GM18517 (cell line): ENCODE results near the gene PSMB10.
A peak's percentile ranks its signal among the peaks of the same experiment; 100 is the strongest.
"Not testable (repeated sequence)": the region's sequence is repeated elsewhere in the genome, so short reads cannot be mapped to it uniquely, and the experiment has no call there.

Experiments
- ATAC-seq: cut with Tn5 transposase; IDR thresholded peaks from one replicate; pipeline ENCODE4 v1.9.1; 2021; ENCODE audit warnings: mild to moderate bottlenecking, moderate library complexity; ENCODE audit not compliant: unreplicated experiment

PSMB10 gene

DNA sequence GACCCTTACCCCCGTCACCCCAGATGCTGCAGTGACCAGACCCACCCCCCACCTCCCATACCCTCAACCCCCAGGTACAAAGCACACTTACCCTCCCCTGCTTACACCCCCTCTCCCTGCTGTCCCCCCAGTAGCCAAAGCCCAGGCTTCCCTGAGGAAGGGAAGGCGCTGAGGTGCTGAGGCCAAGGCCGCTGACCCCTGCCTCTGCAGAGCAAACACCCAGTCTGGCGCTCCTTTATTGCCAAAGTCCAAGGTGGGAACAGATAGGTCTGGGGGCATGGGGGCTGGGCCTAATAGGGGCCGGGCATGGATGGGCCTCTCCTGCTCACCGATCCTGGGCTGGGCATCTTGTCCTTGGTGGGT, 6.6 kb upstream of the PSMB10 start:
- ATAC-seq: no peak

DNA sequence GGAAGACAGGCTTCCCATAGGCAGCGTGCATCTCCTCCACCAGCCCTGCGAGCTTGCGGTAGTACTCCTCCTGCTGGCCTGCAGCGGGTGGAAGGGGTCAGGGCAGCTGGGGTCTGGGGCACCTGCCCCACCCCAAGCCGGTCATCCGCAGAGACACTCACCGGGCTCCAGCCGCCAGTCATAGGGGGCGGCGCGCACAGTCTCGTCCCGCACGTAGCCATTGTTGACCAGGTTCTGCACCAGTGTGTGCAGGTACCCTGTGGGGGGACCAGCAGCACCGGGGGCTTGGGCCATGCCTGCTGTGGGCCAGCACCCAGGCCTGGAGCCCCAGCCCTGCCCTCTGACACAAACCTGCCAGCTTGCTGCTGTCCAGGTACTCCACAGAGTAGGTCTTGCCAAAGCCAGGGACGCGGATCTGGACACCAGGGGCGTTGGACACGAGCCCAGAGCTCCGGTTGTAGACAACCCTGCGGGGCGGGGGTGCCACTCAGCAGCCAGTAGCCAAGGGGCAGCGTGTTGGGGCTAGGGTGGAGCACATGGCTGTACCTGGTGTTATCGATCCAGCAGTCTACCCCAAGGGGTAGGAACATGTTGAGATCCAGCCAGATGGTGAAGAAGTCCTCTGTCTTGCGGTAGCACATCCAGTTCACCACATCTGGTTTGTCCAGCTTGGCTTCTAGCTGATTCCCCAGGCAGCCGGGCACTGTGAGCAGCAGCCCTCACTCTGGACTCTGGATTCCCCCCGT, 6.0 kb upstream of the PSMB10 start:
- ATAC-seq: no peak

DNA sequence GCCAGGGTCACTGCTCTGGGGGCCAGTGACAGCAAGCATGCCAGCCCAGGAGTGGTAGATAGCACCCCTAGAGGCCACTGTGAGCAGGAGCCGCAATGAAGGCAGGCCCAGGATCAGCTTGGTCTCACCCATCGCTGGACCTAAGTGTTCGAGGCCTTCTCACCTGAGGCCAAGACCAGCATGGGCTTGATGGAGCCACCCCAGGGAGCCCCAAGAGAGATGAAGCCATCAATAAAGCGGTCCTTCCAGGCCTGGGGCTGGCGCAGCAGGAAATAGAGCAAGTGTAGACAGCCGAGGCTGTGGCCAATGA, 5.5 kb upstream of the PSMB10 start:
- no peak for ATAC-seq

DNA sequence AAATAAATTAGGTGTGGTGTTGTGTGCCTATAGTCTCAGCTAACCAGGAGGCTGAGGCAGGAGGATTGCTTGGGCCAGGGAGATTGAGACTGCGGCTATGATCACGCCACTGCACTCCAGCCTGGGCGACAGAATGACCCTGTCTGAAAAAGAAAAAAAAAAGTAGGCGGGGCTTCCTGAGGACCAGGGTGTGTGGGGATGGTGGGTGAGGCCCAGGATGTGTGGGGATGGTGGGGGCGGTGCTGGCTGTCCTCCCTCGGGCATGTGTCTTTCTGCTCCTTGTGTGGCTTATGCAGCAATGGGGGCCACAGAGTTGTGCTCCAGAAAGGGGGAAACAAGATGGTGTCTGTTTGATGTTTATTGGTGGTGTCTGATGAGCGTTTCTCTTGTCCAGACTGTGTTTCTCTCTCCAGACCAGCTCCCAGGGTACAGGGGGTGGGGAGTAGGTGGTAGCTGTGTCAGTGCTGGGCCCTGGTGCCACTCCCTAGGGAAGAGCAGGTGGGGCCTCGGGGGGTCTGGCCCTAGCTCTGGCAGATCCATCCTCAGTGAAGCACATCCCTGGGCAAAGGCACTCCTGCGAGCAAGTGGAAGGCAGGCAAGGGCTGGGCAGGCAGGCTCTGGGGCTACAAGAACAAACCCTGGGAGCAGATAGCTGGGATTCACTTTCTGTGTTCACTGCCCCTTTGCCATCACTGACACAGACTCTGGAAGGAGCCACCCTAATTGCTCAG, 5.0 kb upstream of the PSMB10 start:
- no peak for ATAC-seq

DNA sequence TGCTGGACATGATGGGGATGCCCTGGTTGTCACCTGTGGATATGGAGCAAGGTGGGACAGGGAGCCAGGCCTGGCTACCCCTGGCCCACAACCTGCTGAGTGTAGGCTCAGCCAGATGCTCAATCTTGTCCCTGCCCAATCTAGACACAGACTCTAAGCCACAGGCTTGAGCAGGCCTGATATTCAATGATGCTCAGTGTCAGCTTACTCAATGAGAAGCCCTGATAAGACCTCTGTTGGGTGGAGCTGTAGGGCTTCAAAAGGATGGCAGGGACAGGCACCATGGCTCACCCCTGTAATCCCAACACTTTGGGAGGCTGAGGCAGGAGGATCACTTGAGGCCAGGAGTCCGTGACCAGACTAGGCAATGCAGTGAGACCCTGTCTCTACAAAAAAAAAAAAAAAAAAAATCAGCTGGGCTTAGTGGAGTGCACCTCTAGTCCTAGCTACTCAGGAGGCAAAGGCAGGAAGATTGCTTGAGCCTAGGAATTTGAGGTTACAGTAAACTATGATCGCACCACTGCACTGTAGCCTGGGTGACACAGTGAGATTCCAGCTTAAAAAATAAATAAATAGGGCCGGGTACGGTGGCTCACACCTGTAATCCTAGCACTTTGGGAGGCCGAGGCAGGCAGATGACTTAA, 3.9 kb upstream of the PSMB10 start:
- no peak for ATAC-seq

DNA sequence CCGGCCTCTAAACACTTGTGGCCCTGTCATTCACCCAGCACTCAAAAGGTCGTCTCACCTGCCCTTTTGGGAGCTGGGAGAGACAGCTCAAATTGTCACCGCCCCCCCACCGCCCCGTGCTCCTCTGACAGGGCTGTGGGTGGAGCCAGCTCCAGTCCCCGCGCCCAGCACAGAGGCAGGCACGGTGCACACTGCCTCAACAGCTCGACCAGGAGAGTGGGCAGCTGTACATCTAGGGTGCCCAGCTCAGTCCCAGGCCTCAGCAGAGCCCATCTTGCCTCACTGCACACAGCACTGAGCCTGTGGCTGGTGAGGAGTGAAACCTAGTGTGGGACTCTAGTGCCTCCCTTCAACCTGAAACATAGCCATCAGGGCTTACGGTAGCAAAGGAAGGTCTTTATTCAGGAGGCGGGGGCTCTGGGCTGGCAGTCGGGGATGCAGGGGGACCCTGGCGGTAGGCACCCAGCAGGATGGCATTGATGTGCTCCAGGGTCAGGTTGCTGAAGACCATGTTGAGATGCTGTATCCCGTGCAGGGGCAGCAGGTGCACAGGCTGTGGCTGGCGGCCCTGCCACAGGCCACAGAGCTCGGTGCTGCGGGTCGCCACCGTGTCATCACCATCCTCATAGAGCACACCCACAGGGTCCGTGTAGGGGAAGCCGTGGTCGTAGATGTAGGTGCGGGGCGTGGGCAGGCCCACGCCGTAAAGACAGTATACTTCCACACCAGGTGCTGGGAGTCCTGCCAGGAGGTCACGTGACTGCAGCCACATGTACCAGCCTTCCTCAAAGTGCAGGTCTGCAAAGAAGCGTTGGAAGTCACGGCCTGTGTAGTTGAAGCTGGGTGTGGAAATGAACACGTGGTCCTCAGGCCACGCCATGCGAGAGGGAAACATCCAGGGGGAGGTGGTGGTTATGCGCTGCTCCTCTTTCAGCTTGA, 3.1 kb upstream of the PSMB10 start:
- no peak for ATAC-seq

DNA sequence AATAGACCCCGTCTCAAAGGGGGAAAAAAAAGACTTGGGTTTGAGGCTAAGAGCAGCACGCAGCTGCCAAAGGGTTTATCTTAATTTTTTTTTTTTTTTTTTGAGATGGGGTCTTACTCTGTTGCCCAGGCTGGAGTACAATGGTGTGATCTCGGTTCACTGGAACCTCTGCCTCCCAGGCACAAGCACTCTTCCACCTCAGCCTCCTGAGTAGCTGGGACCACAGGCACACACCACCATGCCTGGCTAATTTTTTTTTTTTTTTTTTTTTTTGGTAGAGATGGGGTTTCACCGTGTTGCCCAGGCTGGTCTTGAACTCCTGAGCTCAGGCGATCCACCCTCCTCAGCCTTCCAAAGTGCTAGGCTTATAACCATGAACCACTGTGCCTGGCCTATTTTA, 1.1 kb upstream of the PSMB10 start:
- not testable (repeated sequence) for ATAC-seq

DNA sequence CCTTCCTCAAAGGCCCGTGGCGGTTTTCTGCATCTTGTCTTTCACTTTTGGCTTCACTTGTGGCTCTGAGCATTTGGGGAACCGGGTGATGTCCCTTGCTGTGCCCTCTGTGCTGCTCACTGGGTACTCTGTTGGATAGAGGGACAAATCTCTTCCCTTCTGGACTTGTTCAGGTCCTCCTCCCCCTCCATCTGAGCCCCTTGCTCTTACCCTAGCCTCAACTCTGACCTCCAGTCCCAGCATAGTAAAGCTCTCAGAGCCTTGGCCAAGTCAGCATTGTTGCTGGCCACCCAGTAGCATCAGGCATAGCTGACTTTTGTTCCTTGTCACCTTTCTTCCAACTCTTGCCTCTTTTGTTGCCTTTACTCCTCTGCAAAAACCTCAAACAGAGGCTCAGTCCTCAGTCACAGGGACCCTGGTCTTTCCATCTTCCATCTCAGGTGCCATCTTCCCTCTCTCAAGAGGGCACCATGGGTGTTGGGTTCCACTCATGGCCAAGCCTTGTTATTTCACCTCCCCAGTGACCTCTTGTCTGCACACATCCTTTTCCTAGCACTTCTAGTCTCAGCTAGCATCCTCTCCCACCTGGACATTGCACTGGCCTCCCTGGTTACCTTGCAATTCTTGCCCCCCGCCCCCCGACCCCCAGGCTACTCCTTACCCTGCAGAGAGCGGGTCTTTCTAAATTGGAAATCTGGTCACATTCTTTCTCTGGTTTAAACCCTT, 393 bp upstream of the PSMB10 start:
- peak; percentile 69 for ATAC-seq

DNA sequence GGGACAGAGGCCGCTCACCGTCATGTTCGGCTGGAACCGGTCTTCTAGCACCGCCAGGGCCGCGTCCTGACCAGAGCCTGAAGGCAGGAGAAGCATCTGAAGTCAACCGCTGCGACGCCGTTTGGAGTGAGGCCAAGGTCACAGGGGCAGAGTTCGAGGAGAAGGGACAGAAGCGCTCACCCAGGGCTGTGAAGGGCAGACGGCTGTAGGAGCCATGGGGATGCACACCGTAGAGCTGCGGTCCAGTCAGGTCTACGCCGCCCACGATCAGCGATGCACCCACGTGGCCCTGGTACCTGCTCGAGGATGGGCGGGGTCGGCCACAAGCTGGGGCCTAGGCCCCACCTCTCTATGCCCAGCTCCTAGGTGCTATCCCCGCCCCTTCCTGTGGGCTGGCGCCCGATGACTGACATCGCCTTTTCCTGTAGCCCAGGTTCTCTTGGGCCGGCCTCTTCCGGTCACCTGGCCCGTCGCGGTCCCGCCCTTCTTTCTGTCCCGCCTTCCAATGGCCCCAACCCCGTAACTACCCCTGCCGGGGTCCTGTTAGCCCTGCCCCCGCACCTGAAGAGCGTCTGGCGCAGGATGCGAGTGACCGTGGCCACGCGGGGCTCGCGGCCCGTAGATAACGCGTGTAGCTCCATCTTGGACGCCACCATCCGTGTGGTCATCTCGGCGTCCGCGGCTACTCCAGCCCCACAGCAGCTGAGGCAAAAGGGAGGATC, 1.1 kb downstream of the PSMB10 start:
- ATAC-seq: peak; percentile 86

DNA sequence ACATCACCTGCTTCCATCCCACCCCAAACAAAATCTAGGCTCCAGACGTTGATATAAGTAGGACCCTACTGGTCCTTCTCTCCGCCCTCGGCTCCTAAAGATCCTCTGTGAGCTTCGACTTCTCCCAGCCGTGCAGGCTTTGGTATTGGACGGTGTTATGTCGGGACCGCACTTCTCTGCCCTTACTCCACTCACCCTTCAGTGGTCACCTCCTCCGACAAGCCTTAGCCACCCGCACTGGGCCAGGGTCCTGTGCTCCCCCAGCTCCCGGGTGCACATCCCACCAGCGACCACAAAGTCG, 1.6 kb downstream of the PSMB10 start:
- ATAC-seq: no peak

DNA sequence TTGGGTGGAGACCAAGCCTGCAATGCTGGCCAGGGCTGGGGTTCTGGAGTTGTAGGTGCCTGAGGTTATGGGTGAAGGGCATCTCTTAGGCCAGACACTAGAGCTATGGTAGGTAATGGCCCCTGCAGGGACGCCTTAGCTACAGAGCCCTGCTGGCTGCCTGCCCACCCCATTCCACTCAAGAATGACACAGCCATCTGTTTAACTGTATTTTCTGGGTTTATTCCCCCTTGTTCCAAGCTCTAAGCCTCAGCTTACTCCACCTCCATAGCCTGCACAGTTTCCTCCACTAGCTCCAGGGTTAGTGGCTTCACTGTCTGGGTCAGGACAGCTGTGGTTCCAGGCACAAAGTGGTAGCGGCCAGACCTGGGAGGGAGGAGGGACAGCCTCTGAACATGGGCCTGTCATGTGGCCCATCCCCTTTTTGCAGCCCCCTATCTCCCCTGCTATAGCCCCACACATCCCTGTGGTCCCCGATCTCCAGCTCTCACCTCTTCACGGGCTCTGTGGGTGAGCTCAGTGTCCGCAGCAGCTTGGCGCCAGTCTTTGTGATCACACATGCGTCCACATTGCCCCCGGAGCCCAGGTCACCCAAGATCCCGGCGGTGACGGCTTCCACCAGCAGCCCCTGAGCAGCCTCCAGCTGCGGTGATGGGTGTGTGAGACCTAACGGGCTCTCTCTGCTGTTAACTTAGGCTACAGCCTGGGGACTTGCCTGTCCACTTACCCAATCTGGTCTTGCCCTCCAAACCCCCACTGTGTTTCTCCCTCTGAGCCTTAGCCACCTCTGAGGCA, 2.1 kb downstream of the PSMB10 start:
- no peak for ATAC-seq

DNA sequence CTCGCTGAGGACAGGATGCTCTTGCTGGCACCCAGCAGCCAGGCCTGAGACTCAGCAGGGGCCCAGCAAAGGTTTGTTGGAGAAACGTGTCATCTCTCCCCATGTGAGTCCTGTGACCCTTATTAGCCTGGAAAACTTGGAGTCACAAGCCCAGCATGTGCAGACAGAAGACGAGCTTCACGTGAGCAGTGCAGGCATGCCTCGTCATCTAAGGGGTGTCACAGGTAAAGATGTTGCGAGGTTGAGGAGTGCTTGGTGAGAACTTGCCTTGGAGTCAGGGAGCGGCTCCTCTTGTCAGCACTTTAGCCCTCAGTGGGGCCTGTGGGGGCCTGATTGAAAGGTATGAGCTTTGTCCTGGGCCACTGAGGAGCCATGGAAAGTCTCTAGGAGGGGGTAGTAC, 2.8 kb downstream of the PSMB10 start:
- ATAC-seq: no peak

DNA sequence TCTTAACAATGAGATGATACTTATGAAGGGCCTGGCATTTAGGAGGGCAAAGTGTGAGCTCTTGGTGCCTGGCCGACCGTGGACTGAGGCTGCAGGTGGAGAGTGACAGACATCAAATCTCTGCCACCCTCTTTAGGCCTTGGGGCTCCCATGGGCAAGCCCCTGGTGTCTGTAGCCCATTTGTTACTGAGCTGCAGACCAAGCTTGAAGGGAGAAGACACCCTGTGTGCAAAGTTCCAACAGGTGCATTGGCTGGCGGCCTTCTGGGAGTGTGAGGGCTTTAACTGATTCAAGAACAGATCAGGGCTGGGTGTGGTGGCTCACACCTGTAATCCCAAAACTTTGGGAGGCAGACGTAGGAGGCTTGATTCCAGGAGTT, 4.2 kb downstream of the PSMB10 start:
- no peak for ATAC-seq

DNA sequence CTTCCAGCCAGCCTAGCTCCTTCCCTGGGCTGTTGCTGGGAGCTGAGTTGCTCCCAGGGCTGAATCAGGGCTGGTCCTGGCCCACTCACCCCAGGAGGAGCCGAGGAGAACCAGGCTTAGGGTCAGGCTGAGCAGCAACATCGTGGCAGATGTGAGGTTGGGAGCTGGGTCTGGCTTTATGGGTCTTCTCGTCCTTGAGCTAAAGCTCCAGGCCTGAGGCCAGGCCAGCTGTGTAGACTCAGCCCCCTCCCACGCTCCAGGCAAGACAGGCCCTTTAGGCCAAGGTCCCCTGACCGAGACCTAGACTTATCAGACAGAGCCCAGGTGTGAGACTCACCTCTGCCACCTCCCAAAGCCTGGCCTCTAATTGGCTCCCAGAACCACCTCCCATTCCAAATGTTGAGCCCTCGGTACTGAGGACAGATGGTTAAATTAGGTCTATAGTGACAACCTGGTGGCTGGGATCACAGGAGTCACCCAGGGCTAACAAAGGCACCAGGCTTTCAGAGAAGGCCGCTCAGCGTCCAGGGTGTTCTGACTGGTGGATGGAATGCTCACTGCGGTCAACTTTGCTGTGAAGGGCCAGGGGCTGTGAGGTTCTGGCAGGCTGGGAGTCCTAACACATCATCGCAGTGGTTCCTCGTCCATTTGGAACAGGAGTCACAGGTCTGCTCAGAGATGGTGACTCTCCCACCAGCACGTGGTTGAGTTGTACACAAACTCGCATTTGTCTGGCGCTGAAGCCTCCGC, 4.8 kb downstream of the PSMB10 start, which contains the start of gene CTRL:
Gene CTRL, minus strand, starts transcription at position 151 of the 750 bp plus-strand sequence. Its CDS starts 10 bp downstream, at position 141.
- ATAC-seq: no peak

DNA sequence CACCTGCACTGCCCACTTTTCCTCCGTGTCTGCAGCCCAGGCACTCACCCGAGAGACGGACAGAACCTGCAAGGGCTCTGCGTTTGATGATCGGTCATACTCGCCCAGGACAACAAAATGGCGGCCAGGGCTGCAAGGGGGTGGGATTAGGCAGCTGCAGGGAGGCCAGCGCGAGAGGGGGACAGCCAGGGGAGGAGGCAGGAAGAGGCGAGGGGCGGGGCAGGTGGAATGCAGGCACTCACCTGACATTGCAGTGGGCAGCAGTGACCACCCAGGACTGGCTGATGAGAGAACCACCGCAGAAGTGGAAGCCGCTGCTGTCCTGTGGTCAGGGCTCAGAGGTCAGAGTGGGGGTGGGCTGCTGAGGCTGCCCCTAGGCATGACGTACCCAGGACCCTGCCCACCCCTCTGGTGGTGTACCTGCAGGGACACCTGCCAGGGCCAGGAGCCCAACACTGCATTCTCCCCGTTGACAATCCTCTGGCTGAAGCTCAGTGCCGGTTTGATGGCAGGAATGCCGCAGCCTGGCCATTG, 5.9 kb downstream of the PSMB10 start:
- no peak for ATAC-seq

DNA sequence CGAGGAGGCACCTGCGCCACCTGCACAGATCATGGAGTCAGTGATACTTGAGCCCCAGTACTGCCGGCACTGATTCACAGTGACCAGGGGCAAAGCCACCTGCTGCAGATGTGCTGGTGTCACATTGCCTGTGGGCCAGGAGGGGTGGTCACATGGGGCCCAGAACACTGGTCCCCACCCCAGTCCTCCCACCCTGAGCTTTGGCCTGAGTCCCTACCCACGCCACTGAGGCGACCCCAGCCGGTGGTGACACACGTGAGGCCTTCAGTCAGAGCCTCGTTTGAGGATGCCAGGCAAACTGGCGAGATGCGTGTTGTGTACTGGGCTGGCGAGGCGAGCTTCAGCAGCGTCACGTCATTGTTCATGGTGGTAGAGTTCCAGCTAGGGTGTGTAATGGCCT, 6.5 kb downstream of the PSMB10 start:
- no peak for ATAC-seq

DNA sequence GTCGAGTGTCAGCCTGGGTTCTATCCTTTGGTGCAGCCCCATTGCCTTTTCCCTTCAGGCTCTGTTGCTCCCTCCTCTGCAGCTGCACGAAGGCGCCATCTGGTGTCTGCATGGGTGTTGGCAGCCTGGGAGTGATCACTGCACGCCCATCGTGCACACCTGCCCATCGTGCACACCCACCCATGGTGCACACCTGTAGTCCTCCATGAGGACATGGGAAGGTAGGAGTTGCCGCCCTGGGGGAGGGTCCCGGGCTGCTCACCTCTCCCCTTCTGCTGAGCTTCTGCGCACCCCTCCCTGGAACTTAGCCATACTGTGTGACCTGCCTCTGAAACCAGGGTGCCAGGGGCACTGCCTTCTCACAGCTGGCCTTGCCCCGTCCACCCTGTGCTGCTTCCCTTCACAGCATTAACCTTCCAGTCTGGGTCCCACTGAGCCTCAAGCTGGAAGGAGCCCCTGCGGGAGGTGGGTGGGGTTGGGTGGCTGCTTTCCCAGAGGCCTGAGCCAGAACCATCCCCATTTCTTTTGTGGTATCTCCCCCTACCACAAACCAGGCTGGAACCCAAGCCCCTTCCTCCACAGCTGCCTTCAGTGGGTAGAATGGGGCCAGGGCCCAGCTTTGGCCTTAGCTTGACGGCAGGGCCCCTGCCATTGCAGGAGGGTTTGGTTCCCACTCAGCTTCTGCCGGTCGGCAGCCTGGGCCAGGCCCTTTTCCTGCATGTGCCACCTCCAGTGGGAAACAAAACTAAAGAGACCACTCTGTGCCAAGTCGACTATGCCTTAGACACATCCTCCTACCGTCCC, 7.9 kb downstream of the PSMB10 start:
- no peak for ATAC-seq
